ENCODE results near the gene CTAG2.
"Not testable (repeated sequence)": the region's sequence is repeated elsewhere in the genome, so short reads cannot be mapped to it uniquely, and the experiment has no call there.

The CTAG2 gene

DNA sequence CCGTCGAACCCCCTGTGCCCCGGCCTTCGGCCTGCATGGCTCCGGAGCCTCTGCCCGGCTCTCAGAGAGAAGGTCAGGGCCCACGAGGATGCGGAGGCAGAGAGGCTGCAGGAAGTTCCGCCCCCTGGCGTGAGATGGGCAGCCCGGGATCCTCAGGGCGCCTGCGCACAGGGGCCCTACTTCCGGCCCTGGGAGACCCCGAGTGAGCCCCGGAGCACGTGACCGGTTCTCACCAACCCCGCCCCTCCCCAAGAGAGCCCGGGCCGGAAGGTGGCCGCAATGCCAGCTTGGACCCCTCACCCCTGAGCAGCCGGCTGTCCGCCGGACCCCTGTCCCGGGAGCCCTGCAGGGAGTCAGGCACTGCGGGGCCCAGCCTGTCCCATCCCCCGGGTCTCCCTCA lies 34.2 kb downstream of the CTAG2 start, which contains the start of gene CTAG1B:
Gene CTAG1B, minus strand, starts transcription at position 101 of the 400 bp plus-strand sequence. Its CDS starts 64 bp downstream, at position 37.
- H3K9me3 Mint-ChIP-seq, DNase-seq, H3K4me1 Mint-ChIP-seq, H3K27me3 Mint-ChIP-seq, CTCF ChIA-PET, H3K27ac Mint-ChIP-seq, H3K36me3 Mint-ChIP-seq, H3K4me3 Mint-ChIP-seq: not testable (repeated sequence)

- H3K4me1 Mint-ChIP-seq, H3K4me3 Mint-ChIP-seq, H3K27ac Mint-ChIP-seq, H3K36me3 Mint-ChIP-seq, DNase-seq, H3K27me3 Mint-ChIP-seq, H3K9me3 Mint-ChIP-seq, CTCF ChIA-PET: not testable (repeated sequence)
Observed at GRCh38 chrX:154613586-154613985, 39.8 kb downstream of the CTAG2 start.

DNA sequence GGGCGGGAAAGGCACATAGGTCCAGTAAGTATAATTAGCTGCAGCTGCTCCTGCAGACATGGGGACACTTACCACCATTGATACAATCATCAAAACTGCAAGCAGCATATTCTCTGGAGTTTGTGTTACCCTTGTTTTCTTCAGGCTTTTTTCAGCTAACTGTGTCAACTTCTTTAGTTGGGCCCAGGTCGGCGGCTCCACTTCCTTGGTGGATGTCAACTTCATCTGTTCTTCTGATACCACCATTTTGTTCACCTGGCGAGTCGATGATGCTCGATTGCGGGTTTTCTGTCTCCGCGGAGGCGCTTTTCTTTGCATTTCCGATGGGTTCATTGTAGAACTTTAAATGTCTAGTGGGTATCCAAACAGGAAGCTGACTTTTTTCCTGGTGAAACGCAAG lies 42.2 kb downstream of the CTAG2 start:
- DNase-seq, H3K27me3 Mint-ChIP-seq, H3K9me3 Mint-ChIP-seq, H3K36me3 Mint-ChIP-seq, H3K4me1 Mint-ChIP-seq, H3K4me3 Mint-ChIP-seq, H3K27ac Mint-ChIP-seq: not testable (repeated sequence)
- CTCF ChIA-PET = interaction anchor here (0.5 kb wide), 1 partner anchor 146 kb away, joined by 3 read pairs; no protein-coding TSS in a partner anchor

GRCh38 chrX:154608823-154609222 lies 44.6 kb downstream of the CTAG2 start:
- peaks cover 11% of the 10 kb centered on the region for H3K4me1 Mint-ChIP-seq
- DNase-seq, H3K9me3 Mint-ChIP-seq, H3K27ac Mint-ChIP-seq, H3K36me3 Mint-ChIP-seq, CTCF ChIA-PET, H3K27me3 Mint-ChIP-seq, H3K4me3 Mint-ChIP-seq: not testable (repeated sequence)

- H3K36me3 Mint-ChIP-seq, CTCF ChIA-PET, H3K27ac Mint-ChIP-seq, H3K27me3 Mint-ChIP-seq, H3K4me3 Mint-ChIP-seq, H3K9me3 Mint-ChIP-seq, DNase-seq: not testable (repeated sequence)
- H3K4me1 Mint-ChIP-seq = peaks cover 11% of the 10 kb centered on the region
Observed at GRCh38 chrX:154607976-154608375, 45.4 kb downstream of the CTAG2 start.

DNA sequence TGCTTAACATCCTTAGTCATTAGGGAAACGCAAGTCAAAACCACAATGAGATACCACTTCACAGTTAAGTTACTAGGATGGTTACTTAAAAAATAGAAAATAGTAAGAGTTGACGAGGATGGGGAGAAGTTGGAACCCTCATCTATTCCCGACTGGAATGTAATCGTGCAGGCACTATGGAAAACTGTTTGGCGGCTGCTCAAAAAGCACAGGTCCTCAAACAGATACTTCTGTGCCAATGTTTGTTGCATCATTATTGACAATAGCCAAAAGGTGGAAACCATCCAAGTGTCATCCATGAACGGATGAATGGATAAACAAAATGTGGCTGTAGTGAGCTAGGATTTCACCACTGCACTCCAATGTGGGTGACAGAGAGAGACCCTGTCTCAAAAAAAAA lies 46.0 kb downstream of the CTAG2 start:
- Mint-ChIP-seq H3K27ac (no peak overlapping the region), H3K36me3 (no peaks in the 10 kb centered on the region), H3K27me3 (peaks cover 9% of the 10 kb centered on the region), H3K4me3 (no peak overlapping the region), H3K9me3 (no peaks in the 10 kb centered on the region), H3K4me1 (peaks cover 11% of the 10 kb centered on the region)
- CTCF ChIA-PET = interaction anchor here (1.6 kb wide), 1 partner anchor 140 kb away, joined by 4 read pairs; no protein-coding TSS in a partner anchor
- DNase-seq = no peak

DNA sequence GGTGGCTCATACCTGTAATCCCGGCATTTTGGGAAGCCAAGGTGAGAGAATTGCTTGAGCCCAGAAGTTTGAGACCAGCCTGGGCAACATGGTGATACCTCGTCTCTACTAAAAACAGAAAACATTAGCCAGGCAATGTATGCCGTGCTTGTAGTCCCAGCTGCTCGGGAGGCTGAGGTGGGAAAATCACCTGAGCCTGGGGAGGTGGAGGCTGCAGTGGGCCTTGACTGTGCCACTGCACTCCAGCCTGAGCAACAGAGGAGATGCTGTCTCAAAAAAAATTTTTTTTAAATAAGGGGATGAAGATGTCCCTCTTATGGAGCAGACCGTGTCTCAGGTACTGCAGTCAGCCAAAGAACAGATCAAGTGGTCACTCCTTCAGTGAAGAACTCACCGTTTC lies 47.8 kb downstream of the CTAG2 start:
- H3K27ac Mint-ChIP-seq = no peak overlapping the region
- no peaks in the 10 kb centered on the region for H3K9me3 Mint-ChIP-seq
- H3K4me1 Mint-ChIP-seq = peaks cover 11% of the 10 kb centered on the region
- DNase-seq = no peak
- peaks cover 9% of the 10 kb centered on the region for H3K27me3 Mint-ChIP-seq
- H3K4me3 Mint-ChIP-seq = no peak overlapping the region
- CTCF ChIA-PET = interaction anchor here (1.5 kb wide), 1 partner anchor 113 kb away, joined by 4 read pairs; no protein-coding TSS in a partner anchor
- H3K36me3 Mint-ChIP-seq = no peaks in the 10 kb centered on the region

DNA sequence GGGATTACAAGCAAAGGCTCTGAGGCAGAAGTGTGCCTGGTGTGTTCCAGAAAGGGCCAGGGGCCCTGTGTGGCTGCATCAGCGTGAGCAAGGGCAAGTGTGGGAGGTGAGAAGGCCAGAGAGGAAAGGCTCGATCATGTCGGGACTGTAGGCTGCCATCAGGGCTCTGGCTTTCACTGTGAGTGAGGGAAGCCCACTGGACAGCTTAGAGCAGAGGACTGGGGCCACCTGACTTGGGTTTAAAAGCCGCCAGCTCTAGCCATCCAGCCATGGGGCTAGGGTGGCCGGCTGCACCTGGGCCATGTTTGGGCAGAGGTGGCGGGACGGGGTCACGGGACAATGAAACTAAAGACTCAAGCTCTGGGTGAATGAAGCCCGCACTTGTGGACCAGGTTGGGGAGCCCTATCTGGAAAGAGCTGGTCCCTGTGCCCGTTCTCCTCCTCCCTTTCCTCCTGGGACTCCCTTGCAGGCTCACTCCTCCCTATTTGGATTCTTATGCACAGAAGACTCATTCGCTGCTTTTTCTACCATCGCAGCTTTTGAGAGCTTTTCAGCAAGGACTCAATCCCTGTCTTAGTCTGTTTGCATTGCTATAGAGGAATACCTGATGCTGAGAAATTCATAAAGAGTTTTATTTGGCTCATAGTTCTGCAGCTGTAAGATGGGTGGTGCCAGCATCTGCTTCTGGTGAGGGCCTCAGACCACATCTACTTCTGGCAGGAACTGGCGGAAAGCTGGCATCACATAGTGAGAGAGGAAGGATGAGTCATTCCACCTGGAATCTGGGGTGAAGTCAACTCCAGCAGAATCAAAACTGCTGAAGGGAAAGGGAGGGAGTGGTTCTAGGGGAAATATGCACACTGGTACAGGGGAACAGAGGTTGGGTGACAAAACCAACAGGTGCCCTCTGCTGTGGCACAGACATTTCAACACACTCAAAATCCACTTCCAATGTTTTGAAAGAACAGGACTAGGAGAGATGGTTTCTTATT lies 49.6 kb downstream of the CTAG2 start:
- DNase-seq = no peak
- CTCF ChIA-PET = no interaction called here
- Mint-ChIP-seq H3K27me3 (peaks cover 19% of the 10 kb centered on the region), H3K9me3 (no peaks in the 10 kb centered on the region), H3K4me1 (peaks cover 11% of the 10 kb centered on the region), H3K4me3 (no peak overlapping the region), H3K36me3 (no peaks in the 10 kb centered on the region), H3K27ac (no peak overlapping the region)

GRCh38 chrX:154602766-154603437 lies 50.5 kb downstream of the CTAG2 start:
- H3K4me1 Mint-ChIP-seq = peaks cover 11% of the 10 kb centered on the region
- DNase-seq = no peak
- CTCF ChIA-PET = no interaction called here
- H3K4me3 Mint-ChIP-seq = no peak overlapping the region
- no peaks in the 10 kb centered on the region for H3K9me3 Mint-ChIP-seq
- H3K27ac Mint-ChIP-seq = no peak overlapping the region
- H3K27me3 Mint-ChIP-seq = peaks cover 19% of the 10 kb centered on the region
- no peaks in the 10 kb centered on the region for H3K36me3 Mint-ChIP-seq

- DNase-seq = no peak
- peaks cover 1% of the 10 kb centered on the region for H3K9me3 Mint-ChIP-seq
- H3K36me3 Mint-ChIP-seq = no peaks in the 10 kb centered on the region
- no peak overlapping the region for H3K27ac Mint-ChIP-seq
- peaks cover 19% of the 10 kb centered on the region for H3K27me3 Mint-ChIP-seq
- CTCF ChIA-PET = no interaction called here
- no peak overlapping the region for H3K4me3 Mint-ChIP-seq
- peaks cover 11% of the 10 kb centered on the region for H3K4me1 Mint-ChIP-seq
Observed at GRCh38 chrX:154602226-154602625, 51.2 kb downstream of the CTAG2 start.

Data from activated naive CD4-positive, alpha-beta T cell treated with anti-CD3 and anti-CD28 coated beads, Interleukin-2, amount 10 ng/mL, durations not matched to agents 7 days and 5 days (primary cell).